ENCODE data around the gene GALC.
"Not testable (repeated sequence)": the region's sequence is repeated elsewhere in the genome, so short reads cannot be mapped to it uniquely, and the experiment has no call there.

The GALC gene

GRCh38 chr14:88032373-88032772 is 39.4 kb upstream of the GALC start:
- no peak for DNase-seq (ENCODE audit: extremely low spot score)
- ChIA-PET POLR2A (no interaction called here), CTCF (interaction anchor here (1.1 to 1.5 kb wide), 2 partner anchors 32 to 87 kb away, joined by 3 read pairs; no protein-coding TSS in a partner anchor)
- TF ChIP-seq, protein P1, sequence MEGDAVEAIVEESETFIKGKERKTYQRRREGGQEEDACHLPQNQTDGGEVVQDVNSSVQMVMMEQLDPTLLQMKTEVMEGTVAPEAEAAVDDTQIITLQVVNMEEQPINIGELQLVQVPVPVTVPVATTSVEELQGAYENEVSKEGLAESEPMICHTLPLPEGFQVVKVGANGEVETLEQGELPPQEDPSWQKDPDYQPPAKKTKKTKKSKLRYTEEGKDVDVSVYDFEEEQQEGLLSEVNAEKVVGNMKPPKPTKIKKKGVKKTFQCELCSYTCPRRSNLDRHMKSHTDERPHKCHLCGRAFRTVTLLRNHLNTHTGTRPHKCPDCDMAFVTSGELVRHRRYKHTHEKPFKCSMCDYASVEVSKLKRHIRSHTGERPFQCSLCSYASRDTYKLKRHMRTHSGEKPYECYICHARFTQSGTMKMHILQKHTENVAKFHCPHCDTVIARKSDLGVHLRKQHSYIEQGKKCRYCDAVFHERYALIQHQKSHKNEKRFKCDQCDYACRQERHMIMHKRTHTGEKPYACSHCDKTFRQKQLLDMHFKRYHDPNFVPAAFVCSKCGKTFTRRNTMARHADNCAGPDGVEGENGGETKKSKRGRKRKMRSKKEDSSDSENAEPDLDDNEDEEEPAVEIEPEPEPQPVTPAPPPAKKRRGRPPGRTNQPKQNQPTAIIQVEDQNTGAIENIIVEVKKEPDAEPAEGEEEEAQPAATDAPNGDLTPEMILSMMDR (IDR thresholded peaks at IDR 0.05; ENCODE audit: control extremely low read depth, extremely low read depth, low read depth, missing control alignments), result no peak

DNA sequence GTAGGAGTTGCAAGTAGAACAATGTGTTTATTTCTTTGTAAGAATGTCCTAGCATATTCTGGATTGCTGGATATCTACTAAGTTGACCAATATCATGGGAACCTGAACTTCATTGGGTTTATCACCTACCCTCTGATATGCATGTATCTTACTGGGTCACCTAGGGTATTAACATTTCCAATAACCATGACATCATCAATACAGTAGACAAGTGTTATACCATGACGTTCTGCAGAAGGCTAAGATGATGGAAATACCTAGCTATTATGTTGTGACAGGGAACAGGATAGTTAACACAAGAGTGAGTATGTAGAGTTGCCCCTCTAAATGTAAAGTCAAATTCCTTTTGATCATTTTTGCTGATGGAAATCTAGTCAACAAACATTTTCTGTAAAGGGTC is 37.9 kb upstream of the GALC start:
- no peak for DNase-seq (ENCODE audit: extremely low spot score)
- ChIA-PET POLR2A (no interaction called here), CTCF (interaction anchor here (0.9 to 1.7 kb wide), 4 partner anchors 8 to 65 kb away, joined by 3 to 10 read pairs (median 4); no protein-coding TSS in a partner anchor)
- TF ChIP-seq, protein P1 (IDR thresholded peaks at IDR 0.05; ENCODE audit: control extremely low read depth, extremely low read depth, low read depth, missing control alignments), result no peak

DNA sequence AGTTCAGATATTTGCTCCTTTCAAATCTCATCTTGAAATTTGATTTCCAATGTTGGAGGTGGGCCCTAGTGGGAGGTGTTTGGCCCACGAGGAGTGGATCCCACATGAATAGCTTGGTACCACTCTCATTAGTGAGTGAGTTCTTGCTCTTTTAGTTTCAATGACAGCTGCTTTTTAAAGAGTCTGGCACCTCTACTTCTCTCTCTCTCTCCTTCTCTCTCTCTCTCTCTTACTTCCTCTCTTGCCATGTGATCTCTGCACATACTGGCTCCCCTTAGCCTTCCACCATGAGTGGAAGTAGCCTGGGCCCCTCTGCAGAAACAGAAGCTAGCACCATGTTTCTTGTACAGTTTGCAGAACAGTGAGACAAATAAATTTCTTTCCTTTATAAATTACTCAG is 37.1 kb upstream of the GALC start:
- DNase-seq (ENCODE audit: extremely low spot score), result no peak
- ChIA-PET POLR2A (no interaction called here), CTCF (interaction anchor here (0.9 to 2.5 kb wide), 5 partner anchors 9 to 82 kb away, joined by 3 to 10 read pairs (median 3); no protein-coding TSS in a partner anchor)
- TF ChIP-seq, protein P1 (IDR thresholded peaks at IDR 0.05; ENCODE audit: control extremely low read depth, extremely low read depth, low read depth, missing control alignments), result no peak

GRCh38 chr14:88029500-88029899 is 36.5 kb upstream of the GALC start:
- ChIA-PET POLR2A (no interaction called here), CTCF (interaction anchor here (0.8 to 2.5 kb wide), 4 partner anchors 13 to 82 kb away, joined by 3 to 6 read pairs (median 3); no protein-coding TSS in a partner anchor)
- DNase-seq (ENCODE audit: extremely low spot score), result no peak
- TF ChIP-seq, protein P1 (IDR thresholded peaks at IDR 0.05; ENCODE audit: control extremely low read depth, extremely low read depth, low read depth, missing control alignments), result no peak

- TF ChIP-seq, protein P1 (IDR thresholded peaks at IDR 0.05; ENCODE audit: control extremely low read depth, extremely low read depth, low read depth, missing control alignments), result no peak
- no peak for DNase-seq (ENCODE audit: extremely low spot score)
- CTCF ChIA-PET, result interaction anchor here (1.0 to 2.5 kb wide), 2 partner anchors 12 to 80 kb away, joined by 3 to 10 read pairs; no protein-coding TSS in a partner anchor
- POLR2A ChIA-PET, result interaction anchor here (0.8 kb wide), 1 partner anchor 11 kb away, joined by 3 read pairs; no protein-coding TSS in a partner anchor
Observed at GRCh38 chr14:88026890-88027289, 33.9 kb upstream of the GALC start.

- ChIA-PET POLR2A (no interaction called here), CTCF (interaction anchor here (1.4 to 2.5 kb wide), 2 partner anchors 8 to 10 kb away, joined by 3 to 10 read pairs; no protein-coding TSS in a partner anchor)
- TF ChIP-seq, protein P1 (IDR thresholded peaks at IDR 0.05; ENCODE audit: control extremely low read depth, extremely low read depth, low read depth, missing control alignments), result no peak
- no peak for DNase-seq (ENCODE audit: extremely low spot score)
Observed at GRCh38 chr14:88025313-88025712, 32.3 kb upstream of the GALC start.

DNA sequence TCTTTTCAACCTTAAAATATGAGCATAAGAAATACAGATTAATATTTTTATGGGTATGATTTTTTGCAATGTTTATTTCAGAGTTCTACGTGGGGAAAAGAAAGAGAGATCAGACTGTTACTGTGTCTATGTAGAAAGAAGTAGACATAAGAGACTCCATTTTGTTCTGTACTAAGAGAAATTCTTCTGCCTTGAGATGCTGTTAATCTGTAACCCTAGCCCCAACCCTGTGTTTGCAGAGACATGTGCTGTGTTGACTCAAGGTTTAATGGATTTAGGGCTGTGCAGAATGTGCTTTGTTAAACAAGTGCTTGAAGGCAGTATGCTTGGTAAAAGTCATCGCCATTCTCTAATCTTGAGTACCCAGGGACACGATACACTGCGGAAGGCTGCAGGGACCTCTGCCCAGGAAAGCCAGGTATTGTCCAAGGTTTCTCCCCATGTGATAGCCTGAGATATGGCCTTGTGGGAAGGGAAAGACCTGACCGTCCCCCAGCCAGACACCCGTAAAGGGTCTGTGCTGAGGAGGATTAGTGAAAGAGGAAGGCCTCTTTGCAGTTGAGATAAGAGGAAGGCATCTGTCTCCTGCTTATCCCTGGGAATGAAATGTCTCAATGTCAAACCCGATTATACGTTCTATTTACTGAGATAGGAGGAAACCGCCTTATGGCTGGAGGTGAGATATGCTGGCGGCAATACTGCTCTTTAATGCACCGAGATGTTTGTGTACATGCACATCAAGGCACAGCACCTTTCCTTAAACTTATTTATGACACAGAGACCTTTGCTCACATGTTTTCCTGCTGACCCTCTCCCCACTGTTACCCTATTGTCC is 31.5 kb upstream of the GALC start:
- DNase-seq (ENCODE audit: extremely low spot score); CTCF ChIA-PET; POLR2A ChIA-PET: not testable (repeated sequence)

All from GM10248 (cell line).